Measurements from ENCODE around the gene IRF6.
"Not testable (repeated sequence)": the region's sequence is repeated elsewhere in the genome, so short reads cannot be mapped to it uniquely, and the experiment has no call there.

The IRF6 gene

GRCh38 chr1:209800984-209801834 is 4.7 kb downstream of the IRF6 start:
- no peaks in the 10 kb centered on the region for H3K27me3 ChIP-seq (ENCODE audit: control insufficient read depth, insufficient read depth, low read length)
- peaks cover 34% of the 10 kb centered on the region for H3K4me1 ChIP-seq (ENCODE audit: control insufficient read depth, insufficient read depth, low read length)
- no peak overlapping the region for H3K4me3 ChIP-seq (ENCODE audit: low read length)
- H3K9ac ChIP-seq (ENCODE audit: low read length): peak overlapping the region; percentile 42
- peaks cover 10% of the 10 kb centered on the region for H3K36me3 ChIP-seq (ENCODE audit: control insufficient read depth, insufficient read depth, low read length)
- H3K9me3 ChIP-seq (ENCODE audit: control insufficient read depth, low read length): no peaks in the 10 kb centered on the region

- Histone ChIP-seq H3K36me3 (ENCODE audit: control insufficient read depth, insufficient read depth, low read length) (peaks cover 10% of the 10 kb centered on the region), H3K27me3 (ENCODE audit: control insufficient read depth, insufficient read depth, low read length) (no peaks in the 10 kb centered on the region), H3K4me1 (ENCODE audit: control insufficient read depth, insufficient read depth, low read length) (peaks cover 20% of the 10 kb centered on the region), H3K9ac (ENCODE audit: low read length) (no peak overlapping the region), H3K4me3 (ENCODE audit: low read length) (no peak overlapping the region), H3K9me3 (ENCODE audit: control insufficient read depth, low read length) (no peaks in the 10 kb centered on the region)
Measured at GRCh38 chr1:209797978-209798639, 7.8 kb downstream of the IRF6 start.

- H3K4me1 ChIP-seq (ENCODE audit: control insufficient read depth, insufficient read depth, low read length): peaks cover 31% of the 10 kb centered on the region
- not testable (repeated sequence) for H3K9ac ChIP-seq (ENCODE audit: low read length); H3K9me3 ChIP-seq (ENCODE audit: control insufficient read depth, low read length); H3K4me3 ChIP-seq (ENCODE audit: low read length); H3K27me3 ChIP-seq (ENCODE audit: control insufficient read depth, insufficient read depth, low read length)
- H3K36me3 ChIP-seq (ENCODE audit: control insufficient read depth, insufficient read depth, low read length): peaks cover 12% of the 10 kb centered on the region
Measured at GRCh38 chr1:209793711-209794110, 12.2 kb downstream of the IRF6 start.

GRCh38 chr1:209791920-209792319 is 14.0 kb downstream of the IRF6 start:
- H3K36me3 ChIP-seq (ENCODE audit: control insufficient read depth, insufficient read depth, low read length): peaks cover 12% of the 10 kb centered on the region
- no peaks in the 10 kb centered on the region for H3K9me3 ChIP-seq (ENCODE audit: control insufficient read depth, low read length)
- peaks cover 49% of the 10 kb centered on the region for H3K4me1 ChIP-seq (ENCODE audit: control insufficient read depth, insufficient read depth, low read length)
- no peak overlapping the region for H3K9ac ChIP-seq (ENCODE audit: low read length)
- no peak overlapping the region for H3K4me3 ChIP-seq (ENCODE audit: low read length)
- H3K27me3 ChIP-seq (ENCODE audit: control insufficient read depth, insufficient read depth, low read length): no peaks in the 10 kb centered on the region

- Histone ChIP-seq H3K4me3 (ENCODE audit: low read length) (no peak overlapping the region), H3K36me3 (ENCODE audit: control insufficient read depth, insufficient read depth, low read length) (peaks cover 12% of the 10 kb centered on the region), H3K27me3 (ENCODE audit: control insufficient read depth, insufficient read depth, low read length) (no peaks in the 10 kb centered on the region), H3K9ac (ENCODE audit: low read length) (no peak overlapping the region), H3K9me3 (ENCODE audit: control insufficient read depth, low read length) (no peaks in the 10 kb centered on the region), H3K4me1 (ENCODE audit: control insufficient read depth, insufficient read depth, low read length) (peaks cover 56% of the 10 kb centered on the region)
Measured at GRCh38 chr1:209790286-209791193, 15.4 kb downstream of the IRF6 start.

DNA sequence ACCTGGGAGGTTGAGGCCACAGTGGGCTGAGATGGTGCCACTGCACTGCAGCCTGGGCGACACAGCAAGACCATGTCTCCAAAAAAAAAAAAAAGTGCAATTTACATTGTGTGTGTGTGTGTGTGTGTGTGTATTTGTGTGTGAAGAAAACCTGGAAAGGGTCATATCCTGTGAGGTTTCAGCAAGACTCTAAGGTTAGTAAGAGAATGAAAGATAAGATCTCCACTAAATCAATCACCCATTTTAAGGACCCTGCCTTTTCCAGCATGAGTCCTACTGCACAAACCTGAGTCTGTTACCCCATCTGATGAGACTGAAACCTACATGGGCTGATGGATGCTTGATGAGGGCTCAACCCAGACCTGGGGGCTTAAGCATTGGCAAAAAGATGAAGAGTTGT is 16.7 kb downstream of the IRF6 start:
- H3K36me3 ChIP-seq (ENCODE audit: control insufficient read depth, insufficient read depth, low read length): peaks cover 12% of the 10 kb centered on the region
- no peaks in the 10 kb centered on the region for H3K9me3 ChIP-seq (ENCODE audit: control insufficient read depth, low read length)
- no peaks in the 10 kb centered on the region for H3K27me3 ChIP-seq (ENCODE audit: control insufficient read depth, insufficient read depth, low read length)
- H3K4me1 ChIP-seq (ENCODE audit: control insufficient read depth, insufficient read depth, low read length): peaks cover 63% of the 10 kb centered on the region
- H3K9ac ChIP-seq (ENCODE audit: low read length): no peak overlapping the region
- no peak overlapping the region for H3K4me3 ChIP-seq (ENCODE audit: low read length)

- Histone ChIP-seq H3K9me3 (ENCODE audit: control insufficient read depth, low read length) (no peaks in the 10 kb centered on the region), H3K9ac (ENCODE audit: low read length) (peak overlapping the region; percentile 22), H3K27me3 (ENCODE audit: control insufficient read depth, insufficient read depth, low read length) (no peaks in the 10 kb centered on the region), H3K4me3 (ENCODE audit: low read length) (no peak overlapping the region), H3K36me3 (ENCODE audit: control insufficient read depth, insufficient read depth, low read length) (peaks cover 12% of the 10 kb centered on the region), H3K4me1 (ENCODE audit: control insufficient read depth, insufficient read depth, low read length) (peaks cover 71% of the 10 kb centered on the region)
Measured at GRCh38 chr1:209787551-209787950, 18.4 kb downstream of the IRF6 start.

DNA sequence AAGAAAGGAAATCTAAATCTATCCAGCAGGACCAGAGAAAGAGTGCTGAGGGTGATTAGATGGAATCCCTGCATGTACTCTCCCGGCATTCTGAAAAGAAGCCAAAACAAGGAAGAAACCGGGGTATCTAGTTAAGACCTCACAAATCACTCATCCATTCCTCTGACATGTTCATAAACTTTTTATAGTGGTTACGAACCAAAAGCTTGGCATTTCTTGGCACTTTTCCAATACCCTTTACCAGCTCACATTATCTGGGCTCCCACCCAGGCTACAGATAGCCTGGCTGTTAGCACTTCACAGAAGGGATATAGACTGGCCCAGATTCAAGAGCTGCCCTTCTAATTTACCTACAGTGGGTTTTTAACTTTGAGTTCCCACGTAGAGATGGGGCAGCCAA is 19.8 kb downstream of the IRF6 start:
- peaks cover 12% of the 10 kb centered on the region for H3K36me3 ChIP-seq (ENCODE audit: control insufficient read depth, insufficient read depth, low read length)
- H3K9ac ChIP-seq (ENCODE audit: low read length): no peak overlapping the region
- H3K9me3 ChIP-seq (ENCODE audit: control insufficient read depth, low read length): no peaks in the 10 kb centered on the region
- no peaks in the 10 kb centered on the region for H3K27me3 ChIP-seq (ENCODE audit: control insufficient read depth, insufficient read depth, low read length)
- H3K4me3 ChIP-seq (ENCODE audit: low read length): no peak overlapping the region
- peaks cover 57% of the 10 kb centered on the region for H3K4me1 ChIP-seq (ENCODE audit: control insufficient read depth, insufficient read depth, low read length)

DNA sequence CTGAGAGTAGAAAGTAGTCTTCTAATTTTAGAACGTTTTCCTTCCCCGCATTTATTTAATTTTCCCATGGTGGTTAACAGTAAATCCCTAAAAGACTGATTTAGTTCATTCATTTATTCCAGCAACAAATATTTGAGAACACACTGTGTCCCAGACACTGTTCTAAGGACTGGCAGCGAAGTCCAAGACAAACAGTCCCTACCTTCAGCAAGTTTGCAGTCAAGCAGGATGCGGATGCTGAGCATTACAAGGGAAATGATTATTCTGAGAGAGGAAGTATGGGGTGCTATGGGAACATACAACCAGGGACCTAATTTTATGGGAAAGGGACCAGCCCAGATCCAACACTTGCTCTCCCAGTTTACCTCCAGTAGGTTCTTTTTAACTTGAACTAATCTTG is 20.4 kb downstream of the IRF6 start:
- H3K27me3 ChIP-seq (ENCODE audit: control insufficient read depth, insufficient read depth, low read length): no peaks in the 10 kb centered on the region
- H3K4me1 ChIP-seq (ENCODE audit: control insufficient read depth, insufficient read depth, low read length): peaks cover 51% of the 10 kb centered on the region
- H3K9ac ChIP-seq (ENCODE audit: low read length): no peak overlapping the region
- H3K36me3 ChIP-seq (ENCODE audit: control insufficient read depth, insufficient read depth, low read length): peaks cover 8% of the 10 kb centered on the region
- H3K4me3 ChIP-seq (ENCODE audit: low read length): no peak overlapping the region
- H3K9me3 ChIP-seq (ENCODE audit: control insufficient read depth, low read length): no peaks in the 10 kb centered on the region

DNA sequence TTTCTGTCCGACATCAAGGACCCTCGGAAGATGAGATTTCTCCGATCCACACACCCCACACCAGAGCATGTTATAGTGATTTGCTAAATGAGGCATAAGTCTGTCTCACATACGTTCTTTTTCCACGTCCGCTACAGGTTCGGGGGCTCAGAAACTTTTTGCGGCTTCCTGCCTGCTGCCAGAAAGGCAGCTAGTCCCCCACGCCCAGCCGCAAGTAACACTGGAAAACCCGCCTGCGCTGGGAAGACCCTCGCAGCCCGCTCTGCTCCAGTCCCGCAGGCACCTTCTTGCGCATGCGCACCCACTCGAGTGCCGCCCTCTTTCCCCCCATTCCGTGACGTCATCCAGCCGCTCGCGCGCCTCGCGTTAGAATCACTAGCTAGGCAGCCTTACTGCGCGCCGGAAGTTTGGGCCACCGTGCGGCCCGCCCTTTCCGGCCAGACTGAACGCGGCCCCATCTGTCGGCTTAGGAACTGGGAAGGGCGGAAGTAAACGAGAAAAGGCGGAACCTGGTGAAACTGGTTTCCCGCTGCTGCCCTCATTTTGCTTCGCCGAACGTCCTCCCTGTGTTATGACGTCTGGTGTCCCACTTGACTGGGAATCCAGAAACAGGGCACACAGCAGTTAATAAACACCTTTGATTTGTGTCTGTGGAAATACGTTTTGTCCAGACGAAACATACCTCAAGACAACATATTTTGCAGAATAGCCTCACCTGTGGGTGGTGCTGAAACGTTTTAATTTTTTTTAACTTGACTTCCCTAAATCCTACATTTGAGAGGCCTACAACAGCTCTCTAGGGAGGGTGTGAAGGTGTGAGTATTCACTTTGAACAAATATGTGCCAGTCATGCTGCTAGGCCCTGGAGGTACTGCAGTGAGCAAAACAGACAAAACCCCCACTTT is 21.4 kb downstream of the IRF6 start, which contains the start of gene C1orf74:
Gene C1orf74, minus strand, starts transcription at position 295 of the 905 bp plus-strand sequence. CDS start 925 bp downstream, outside the sequence.
- Histone ChIP-seq H3K4me1 (ENCODE audit: control insufficient read depth, insufficient read depth, low read length) (peaks cover 50% of the 10 kb centered on the region), H3K27me3 (ENCODE audit: control insufficient read depth, insufficient read depth, low read length) (no peaks in the 10 kb centered on the region), H3K36me3 (ENCODE audit: control insufficient read depth, insufficient read depth, low read length) (no peaks in the 10 kb centered on the region), H3K4me3 (ENCODE audit: low read length) (peak within 1 kb of the TSS; percentile 89), H3K9ac (ENCODE audit: low read length) (peak within 1 kb of the TSS; percentile 87), H3K9me3 (ENCODE audit: control insufficient read depth, low read length) (no peaks in the 10 kb centered on the region)

- no peaks in the 10 kb centered on the region for H3K27me3 ChIP-seq (ENCODE audit: control insufficient read depth, insufficient read depth, low read length)
- no peaks in the 10 kb centered on the region for H3K36me3 ChIP-seq (ENCODE audit: control insufficient read depth, insufficient read depth, low read length)
- peaks cover 44% of the 10 kb centered on the region for H3K4me1 ChIP-seq (ENCODE audit: control insufficient read depth, insufficient read depth, low read length)
- H3K9ac ChIP-seq (ENCODE audit: low read length): peak overlapping the region; percentile 87
- H3K9me3 ChIP-seq (ENCODE audit: control insufficient read depth, low read length): no peaks in the 10 kb centered on the region
- H3K4me3 ChIP-seq (ENCODE audit: low read length): peak overlapping the region; percentile 89
Measured at GRCh38 chr1:209783386-209783785, 22.6 kb downstream of the IRF6 start.
